ENCODE data around the gene SCARB1. TPM values are rescaled to one million over a fixed set of nuclear protein-coding genes. Genes with fewer than 3 reads are reported as not detected.

Gene SCARB1
- total and polyA plus RNA-seq, 2 experiments from 2014 or later = 31.0 to 62.5 TPM

DNA sequence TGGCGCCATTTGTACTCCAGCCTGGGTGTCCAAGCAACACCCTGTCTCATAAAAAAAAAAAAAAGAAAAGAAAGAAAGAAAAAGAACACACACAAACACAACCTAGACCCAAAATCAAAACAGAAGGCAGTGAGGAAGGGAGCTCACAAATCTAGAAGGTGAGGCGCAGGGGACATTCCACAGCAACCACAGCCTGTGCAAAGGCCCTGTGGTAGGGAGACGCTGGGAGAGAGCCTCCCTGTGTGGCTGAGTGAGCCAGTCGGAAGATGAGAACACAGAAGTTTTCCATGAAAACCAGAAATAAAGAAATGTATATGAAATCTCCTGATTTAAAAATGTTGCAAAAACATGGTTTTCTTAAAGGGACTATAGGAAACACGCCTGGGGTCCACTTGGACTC lies 44.6 kb downstream of the SCARB1 start:
- no peak for ATAC-seq
- peaks cover 15% of the 10 kb centered on the region for H3K36me3 Mint-ChIP-seq (ENCODE audit: low read depth)
- no peak overlapping the region for H3K27ac Mint-ChIP-seq

DNA sequence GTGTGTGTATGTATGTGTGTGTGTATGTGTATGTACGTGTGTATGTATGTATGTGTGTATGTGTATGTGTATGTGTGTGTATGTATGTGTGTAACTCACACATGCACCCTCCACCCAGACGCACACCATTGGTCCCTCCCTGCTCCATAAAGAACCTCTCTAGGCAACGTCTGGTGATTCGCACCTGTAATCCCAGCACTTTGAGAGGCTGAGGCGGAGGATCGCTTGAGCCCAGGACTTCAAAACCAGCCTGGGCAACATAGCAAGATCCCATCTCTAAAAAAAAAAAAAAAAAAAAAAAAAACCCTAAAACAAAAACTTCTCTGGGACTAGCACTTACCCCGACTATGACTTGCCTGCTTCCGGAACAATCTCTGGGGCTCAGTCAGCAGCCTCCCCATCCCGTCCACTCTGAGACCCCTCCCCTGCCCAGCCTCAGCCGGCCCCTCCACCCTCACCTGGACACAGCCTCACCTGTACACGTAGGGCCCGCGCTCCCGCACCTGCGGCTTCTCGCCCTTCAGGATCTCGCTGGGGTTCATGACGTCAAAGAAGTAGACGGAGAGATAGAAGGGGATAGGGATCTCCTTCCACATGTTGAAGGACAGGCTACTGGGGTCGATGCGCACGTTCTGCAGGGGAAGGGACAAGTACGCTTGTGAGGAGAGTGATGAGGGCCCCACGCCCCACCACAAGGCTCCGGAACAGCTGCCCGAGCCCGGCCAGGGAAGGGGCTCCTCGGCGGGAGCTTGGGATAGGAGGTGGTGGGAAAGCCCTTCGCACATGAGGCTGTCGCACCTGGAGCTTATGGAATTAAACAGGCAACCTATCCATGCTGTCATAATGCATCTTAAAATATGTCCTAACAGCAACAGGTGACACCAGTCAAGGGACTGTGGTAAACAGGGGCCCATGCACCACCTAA lies 46.3 kb downstream of the SCARB1 start:
- Histone ChIP-seq H3K4me3 (no peak overlapping the region), H3K27ac (ENCODE audit: low read depth) (no peak overlapping the region), H4K20me1 (replicated peaks; ENCODE audit: insufficient read depth) (no peaks in the 10 kb centered on the region), H3K36me3 (ENCODE audit: insufficient read depth) (no peaks in the 10 kb centered on the region), H3K4me2 (no peak overlapping the region), H3K4me1 (ENCODE audit: insufficient read depth) (peaks cover 1% of the 10 kb centered on the region; the same call in 1 of the 2 replicates), H2AFZ (no peak overlapping the region), H3K9me2 (ENCODE audit: insufficient read depth) (no peaks in the 10 kb centered on the region), H3K79me2 (replicated peaks; ENCODE audit: insufficient read depth) (peaks cover 23% of the 10 kb centered on the region), H3F3A (replicated peaks; ENCODE audit: low read depth) (0 out of 2 replicates have a peak, but pooled peaks cover 6% of the 10 kb centered on the region), H3K27me3 (ENCODE audit: insufficient read depth) (no peaks in the 10 kb centered on the region)
- no peak for DNase-seq (ENCODE audit: low spot score)
- Mint-ChIP-seq H3K27ac (no peak overlapping the region; the same call in 1 of the 2 replicates), H3K27me3 (ENCODE audit: insufficient read depth, low read depth, poor library complexity) (peaks cover 3% of the 10 kb centered on the region), H3K9me3 (no peaks in the 10 kb centered on the region), H3K4me3 (no peak overlapping the region), H3K36me3 (ENCODE audit: low read depth) (peaks cover 31% of the 10 kb centered on the region), H3K4me1 (peaks cover 9% of the 10 kb centered on the region)
- TF ChIP-seq, protein P1, sequence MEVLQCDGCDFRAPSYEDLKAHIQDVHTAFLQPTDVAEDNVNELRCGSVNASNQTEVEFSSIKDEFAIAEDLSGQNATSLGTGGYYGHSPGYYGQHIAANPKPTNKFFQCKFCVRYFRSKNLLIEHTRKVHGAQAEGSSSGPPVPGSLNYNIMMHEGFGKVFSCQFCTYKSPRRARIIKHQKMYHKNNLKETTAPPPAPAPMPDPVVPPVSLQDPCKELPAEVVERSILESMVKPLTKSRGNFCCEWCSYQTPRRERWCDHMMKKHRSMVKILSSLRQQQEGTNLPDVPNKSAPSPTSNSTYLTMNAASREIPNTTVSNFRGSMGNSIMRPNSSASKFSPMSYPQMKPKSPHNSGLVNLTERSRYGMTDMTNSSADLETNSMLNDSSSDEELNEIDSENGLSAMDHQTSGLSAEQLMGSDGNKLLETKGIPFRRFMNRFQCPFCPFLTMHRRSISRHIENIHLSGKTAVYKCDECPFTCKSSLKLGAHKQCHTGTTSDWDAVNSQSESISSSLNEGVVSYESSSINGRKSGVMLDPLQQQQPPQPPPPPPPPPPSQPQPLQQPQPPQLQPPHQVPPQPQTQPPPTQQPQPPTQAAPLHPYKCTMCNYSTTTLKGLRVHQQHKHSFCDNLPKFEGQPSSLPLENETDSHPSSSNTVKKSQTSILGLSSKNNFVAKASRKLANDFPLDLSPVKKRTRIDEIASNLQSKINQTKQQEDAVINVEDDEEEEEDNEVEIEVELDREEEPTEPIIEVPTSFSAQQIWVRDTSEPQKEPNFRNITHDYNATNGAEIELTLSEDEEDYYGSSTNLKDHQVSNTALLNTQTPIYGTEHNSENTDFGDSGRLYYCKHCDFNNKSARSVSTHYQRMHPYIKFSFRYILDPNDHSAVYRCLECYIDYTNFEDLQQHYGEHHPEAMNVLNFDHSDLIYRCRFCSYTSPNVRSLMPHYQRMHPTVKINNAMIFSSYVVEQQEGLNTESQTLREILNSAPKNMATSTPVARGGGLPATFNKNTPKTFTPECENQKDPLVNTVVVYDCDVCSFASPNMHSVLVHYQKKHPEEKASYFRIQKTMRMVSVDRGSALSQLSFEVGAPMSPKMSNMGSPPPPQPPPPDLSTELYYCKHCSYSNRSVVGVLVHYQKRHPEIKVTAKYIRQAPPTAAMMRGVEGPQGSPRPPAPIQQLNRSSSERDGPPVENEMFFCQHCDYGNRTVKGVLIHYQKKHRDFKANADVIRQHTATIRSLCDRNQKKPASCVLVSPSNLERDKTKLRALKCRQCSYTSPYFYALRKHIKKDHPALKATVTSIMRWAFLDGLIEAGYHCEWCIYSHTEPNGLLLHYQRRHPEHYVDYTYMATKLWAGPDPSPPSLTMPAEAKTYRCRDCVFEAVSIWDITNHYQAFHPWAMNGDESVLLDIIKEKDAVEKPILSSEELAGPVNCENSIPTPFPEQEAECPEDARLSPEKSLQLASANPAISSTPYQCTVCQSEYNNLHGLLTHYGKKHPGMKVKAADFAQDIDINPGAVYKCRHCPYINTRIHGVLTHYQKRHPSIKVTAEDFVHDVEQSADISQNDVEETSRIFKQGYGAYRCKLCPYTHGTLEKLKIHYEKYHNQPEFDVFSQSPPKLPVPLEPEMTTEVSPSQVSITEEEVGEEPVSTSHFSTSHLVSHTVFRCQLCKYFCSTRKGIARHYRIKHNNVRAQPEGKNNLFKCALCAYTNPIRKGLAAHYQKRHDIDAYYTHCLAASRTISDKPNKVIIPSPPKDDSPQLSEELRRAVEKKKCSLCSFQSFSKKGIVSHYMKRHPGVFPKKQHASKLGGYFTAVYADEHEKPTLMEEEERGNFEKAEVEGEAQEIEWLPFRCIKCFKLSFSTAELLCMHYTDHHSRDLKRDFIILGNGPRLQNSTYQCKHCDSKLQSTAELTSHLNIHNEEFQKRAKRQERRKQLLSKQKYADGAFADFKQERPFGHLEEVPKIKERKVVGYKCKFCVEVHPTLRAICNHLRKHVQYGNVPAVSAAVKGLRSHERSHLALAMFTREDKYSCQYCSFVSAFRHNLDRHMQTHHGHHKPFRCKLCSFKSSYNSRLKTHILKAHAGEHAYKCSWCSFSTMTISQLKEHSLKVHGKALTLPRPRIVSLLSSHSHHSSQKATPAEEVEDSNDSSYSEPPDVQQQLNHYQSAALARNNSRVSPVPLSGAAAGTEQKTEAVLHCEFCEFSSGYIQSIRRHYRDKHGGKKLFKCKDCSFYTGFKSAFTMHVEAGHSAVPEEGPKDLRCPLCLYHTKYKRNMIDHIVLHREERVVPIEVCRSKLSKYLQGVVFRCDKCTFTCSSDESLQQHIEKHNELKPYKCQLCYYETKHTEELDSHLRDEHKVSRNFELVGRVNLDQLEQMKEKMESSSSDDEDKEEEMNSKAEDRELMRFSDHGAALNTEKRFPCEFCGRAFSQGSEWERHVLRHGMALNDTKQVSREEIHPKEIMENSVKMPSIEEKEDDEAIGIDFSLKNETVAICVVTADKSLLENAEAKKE (CRISPR knock-in tag; IDR thresholded peaks at IDR 0.05) = no peak
- TF ChIP-seq JUNB (IDR thresholded peaks at IDR 0.05; ENCODE audit: unreplicated experiment) (no peak), NANOG (IDR thresholded peaks at IDR 0.05; ENCODE audit: borderline replicate concordance) (no peak), CREB1 (CRISPR knock-in tag; IDR thresholded peaks at IDR 0.05; ENCODE audit: low read depth) (no peak), STAT1 (IDR thresholded peaks at IDR 0.05; ENCODE audit: unreplicated experiment) (no peak), EZH2phosphoT487 (IDR thresholded peaks at IDR 0.05; ENCODE audit: unreplicated experiment) (no peak)
- TF ChIP-seq, protein P2, sequence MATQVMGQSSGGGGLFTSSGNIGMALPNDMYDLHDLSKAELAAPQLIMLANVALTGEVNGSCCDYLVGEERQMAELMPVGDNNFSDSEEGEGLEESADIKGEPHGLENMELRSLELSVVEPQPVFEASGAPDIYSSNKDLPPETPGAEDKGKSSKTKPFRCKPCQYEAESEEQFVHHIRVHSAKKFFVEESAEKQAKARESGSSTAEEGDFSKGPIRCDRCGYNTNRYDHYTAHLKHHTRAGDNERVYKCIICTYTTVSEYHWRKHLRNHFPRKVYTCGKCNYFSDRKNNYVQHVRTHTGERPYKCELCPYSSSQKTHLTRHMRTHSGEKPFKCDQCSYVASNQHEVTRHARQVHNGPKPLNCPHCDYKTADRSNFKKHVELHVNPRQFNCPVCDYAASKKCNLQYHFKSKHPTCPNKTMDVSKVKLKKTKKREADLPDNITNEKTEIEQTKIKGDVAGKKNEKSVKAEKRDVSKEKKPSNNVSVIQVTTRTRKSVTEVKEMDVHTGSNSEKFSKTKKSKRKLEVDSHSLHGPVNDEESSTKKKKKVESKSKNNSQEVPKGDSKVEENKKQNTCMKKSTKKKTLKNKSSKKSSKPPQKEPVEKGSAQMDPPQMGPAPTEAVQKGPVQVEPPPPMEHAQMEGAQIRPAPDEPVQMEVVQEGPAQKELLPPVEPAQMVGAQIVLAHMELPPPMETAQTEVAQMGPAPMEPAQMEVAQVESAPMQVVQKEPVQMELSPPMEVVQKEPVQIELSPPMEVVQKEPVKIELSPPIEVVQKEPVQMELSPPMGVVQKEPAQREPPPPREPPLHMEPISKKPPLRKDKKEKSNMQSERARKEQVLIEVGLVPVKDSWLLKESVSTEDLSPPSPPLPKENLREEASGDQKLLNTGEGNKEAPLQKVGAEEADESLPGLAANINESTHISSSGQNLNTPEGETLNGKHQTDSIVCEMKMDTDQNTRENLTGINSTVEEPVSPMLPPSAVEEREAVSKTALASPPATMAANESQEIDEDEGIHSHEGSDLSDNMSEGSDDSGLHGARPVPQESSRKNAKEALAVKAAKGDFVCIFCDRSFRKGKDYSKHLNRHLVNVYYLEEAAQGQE (IDR thresholded peaks at IDR 0.05; ENCODE audit: unreplicated experiment) = no peak
- TF ChIP-seq, protein P3, sequence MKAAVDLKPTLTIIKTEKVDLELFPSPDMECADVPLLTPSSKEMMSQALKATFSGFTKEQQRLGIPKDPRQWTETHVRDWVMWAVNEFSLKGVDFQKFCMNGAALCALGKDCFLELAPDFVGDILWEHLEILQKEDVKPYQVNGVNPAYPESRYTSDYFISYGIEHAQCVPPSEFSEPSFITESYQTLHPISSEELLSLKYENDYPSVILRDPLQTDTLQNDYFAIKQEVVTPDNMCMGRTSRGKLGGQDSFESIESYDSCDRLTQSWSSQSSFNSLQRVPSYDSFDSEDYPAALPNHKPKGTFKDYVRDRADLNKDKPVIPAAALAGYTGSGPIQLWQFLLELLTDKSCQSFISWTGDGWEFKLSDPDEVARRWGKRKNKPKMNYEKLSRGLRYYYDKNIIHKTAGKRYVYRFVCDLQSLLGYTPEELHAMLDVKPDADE (IDR thresholded peaks at IDR 0.05) = no peak
- ATAC-seq = no peak

More for the DNA sequence above, 44.6 kb downstream of the SCARB1 start:
- Histone ChIP-seq H3K27me3 (ENCODE audit: insufficient read depth) (no peaks in the 10 kb centered on the region), H3K4me1 (ENCODE audit: insufficient read depth) (peaks cover 18% of the 10 kb centered on the region), H3K36me3 (ENCODE audit: insufficient read depth) (no peaks in the 10 kb centered on the region), H2AFZ (no peak overlapping the region), H4K20me1 (replicated peaks; ENCODE audit: insufficient read depth) (no peaks in the 10 kb centered on the region), H3F3A (replicated peaks; ENCODE audit: low read depth) (0 out of 2 replicates have a peak, but pooled peaks cover 2% of the 10 kb centered on the region), H3K9me2 (ENCODE audit: insufficient read depth) (no peaks in the 10 kb centered on the region), H3K4me2 (no peak overlapping the region), H3K4me3 (no peak overlapping the region), H3K79me2 (replicated peaks; ENCODE audit: insufficient read depth) (peaks cover 32% of the 10 kb centered on the region), H3K27ac (ENCODE audit: low read depth) (no peak overlapping the region)
- Mint-ChIP-seq H3K4me3 (no peak overlapping the region), H3K27me3 (ENCODE audit: insufficient read depth, low read depth, poor library complexity) (peaks cover 3% of the 10 kb centered on the region), H3K9me3 (no peaks in the 10 kb centered on the region), H3K4me1 (peaks cover 20% of the 10 kb centered on the region)
- no peak for DNase-seq (ENCODE audit: low spot score)
- TF ChIP-seq NANOG (IDR thresholded peaks at IDR 0.05; ENCODE audit: borderline replicate concordance) (no peak), STAT1 (IDR thresholded peaks at IDR 0.05; ENCODE audit: unreplicated experiment) (no peak)

Measured in GM23338 (cell line).